Measurements from ENCODE around the gene SMIM10L1.

DNA sequence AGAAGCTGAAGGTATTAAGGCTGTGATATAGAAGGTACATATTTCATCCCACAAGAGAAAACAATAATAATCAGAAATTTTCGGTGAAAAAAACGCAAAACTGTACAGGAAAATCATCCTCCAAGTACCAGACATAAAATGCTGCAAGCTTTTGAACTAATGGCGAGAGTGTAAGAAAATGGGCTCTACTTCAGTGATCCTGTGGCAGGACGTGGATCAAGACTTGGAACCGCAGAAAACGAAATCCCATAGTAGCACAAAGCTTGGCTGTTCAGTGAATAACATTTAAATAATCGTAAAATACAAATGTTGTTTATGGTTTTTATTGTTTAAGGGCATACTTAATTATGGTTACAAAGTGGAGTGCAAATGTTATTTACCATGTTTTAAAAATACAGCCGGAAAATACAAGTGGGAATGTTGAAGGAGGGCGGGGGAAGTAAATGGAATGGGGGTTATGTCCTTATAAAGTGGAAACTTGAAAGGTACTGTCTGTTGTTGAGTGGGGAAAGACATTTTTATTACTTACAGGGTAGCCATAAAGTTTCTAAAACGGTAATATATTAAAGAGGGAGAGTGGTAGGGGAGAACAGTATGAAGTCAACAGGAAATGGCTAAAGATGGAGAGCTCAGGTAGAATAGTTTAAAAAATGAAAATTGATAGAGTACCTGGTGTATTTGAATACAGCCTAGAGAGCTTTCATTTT, 1.1 kb downstream of the SMIM10L1 start:
- TF ChIP-seq, protein P1, sequence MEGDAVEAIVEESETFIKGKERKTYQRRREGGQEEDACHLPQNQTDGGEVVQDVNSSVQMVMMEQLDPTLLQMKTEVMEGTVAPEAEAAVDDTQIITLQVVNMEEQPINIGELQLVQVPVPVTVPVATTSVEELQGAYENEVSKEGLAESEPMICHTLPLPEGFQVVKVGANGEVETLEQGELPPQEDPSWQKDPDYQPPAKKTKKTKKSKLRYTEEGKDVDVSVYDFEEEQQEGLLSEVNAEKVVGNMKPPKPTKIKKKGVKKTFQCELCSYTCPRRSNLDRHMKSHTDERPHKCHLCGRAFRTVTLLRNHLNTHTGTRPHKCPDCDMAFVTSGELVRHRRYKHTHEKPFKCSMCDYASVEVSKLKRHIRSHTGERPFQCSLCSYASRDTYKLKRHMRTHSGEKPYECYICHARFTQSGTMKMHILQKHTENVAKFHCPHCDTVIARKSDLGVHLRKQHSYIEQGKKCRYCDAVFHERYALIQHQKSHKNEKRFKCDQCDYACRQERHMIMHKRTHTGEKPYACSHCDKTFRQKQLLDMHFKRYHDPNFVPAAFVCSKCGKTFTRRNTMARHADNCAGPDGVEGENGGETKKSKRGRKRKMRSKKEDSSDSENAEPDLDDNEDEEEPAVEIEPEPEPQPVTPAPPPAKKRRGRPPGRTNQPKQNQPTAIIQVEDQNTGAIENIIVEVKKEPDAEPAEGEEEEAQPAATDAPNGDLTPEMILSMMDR (IDR thresholded peaks at IDR 0.05), result no peak
- TF ChIP-seq POLR2A (IDR thresholded peaks at IDR 0.05), result no peak

Measured in esophagus squamous epithelium (tissue), 4 donors.